Neural progenitor cell (in vitro differentiated cells): Measurements from ENCODE around the gene SERPINA12.

ENCODE experiments used
- CTCF ChIP-seq: fragments of 200-600 bp; sonication (generic); IDR thresholded peaks from 2 replicates; pipeline ENCODE4 v1.5.1; 2017; ENCODE audit warnings: antibody characterized with exemption, mild to moderate bottlenecking
- EZH2 ChIP-seq: fragments of 200-600 bp; sonication (generic); IDR thresholded peaks from 2 replicates; pipeline ENCODE4 v1.6.1; 2017; ENCODE audit warnings: antibody characterized with exemption, mild to moderate bottlenecking, moderate library complexity

- TF ChIP-seq CTCF, result no peak
- TF ChIP-seq EZH2, result no peak
These were observed 25.5 kb downstream of the SERPINA12 start for GRCh38 chr14:94483729-94484275.
